Transverse colon (tissue), 4 donors: ENCODE data around the gene MRGPRG. TPM values are rescaled to one million over a fixed set of nuclear protein-coding genes. Genes with fewer than 3 reads are reported as not detected.

Experiments used
- DNase-seq: peaks from one replicate; pipeline ENCODE4 v3.0.0-alpha.2; 2019
- H3K27ac ChIP-seq, 4 donors: fragments of 200-600 bp; sonication (generic); 2 replicates each; pipeline ENCODE4 v1.5.1; 2016 to 2018; ENCODE audit warnings: inconsistent platforms in 4 of 4
- H3K27me3 ChIP-seq: fragments of 200-600 bp; sonication (generic); 2 replicates; pipeline ENCODE4 v1.5.1; 2017; ENCODE audit warnings: inconsistent platforms
- H3K36me3 ChIP-seq, 4 donors: fragments of 200-600 bp; sonication (generic); 2 replicates each; pipeline ENCODE4 v1.5.1; 2017 to 2019; ENCODE audit warnings: inconsistent platforms in 4 of 4
- H3K4me1 ChIP-seq, 4 donors: fragments of 200-600 bp; sonication (generic); 2 replicates each; pipeline ENCODE4 v1.5.1; 2017 to 2020; ENCODE audit warnings: inconsistent platforms in 4 of 4
- H3K4me3 ChIP-seq, 4 donors: fragments of 200-600 bp; sonication (generic); 1 replicate in 1 of 4; 2 replicates in 3 of 4; pipeline versions ENCODE4 v1.5.1 to v1.6.1; 2017 to 2019; ENCODE audit warnings: inconsistent platforms in 4 of 4
- H3K9me3 ChIP-seq, 2 donors: fragments of 200-600 bp; sonication (generic); 2 replicates each; pipeline ENCODE4 v1.5.1; 2017 to 2019; ENCODE audit warnings: inconsistent platforms in 2 of 2
- CTCF ChIP-seq, 5 experiments: fragments of 200-600 bp in 3 of 5; fragments of 450-650 bp in 2 of 5; sonication (generic) in 3 of 5; IDR thresholded peaks; 1 replicate in 2 of 5; 2 replicates in 3 of 5; pipeline ENCODE4 v1.5.1; 2016 to 2017; ENCODE audit warnings: antibody characterized with exemption in 5 of 5, inconsistent platforms in 3 of 5, mild to moderate bottlenecking in 2 of 5, moderate library complexity in 1 of 5
- EP300 ChIP-seq: sonication (generic); formaldehyde crosslinking; IDR thresholded peaks from one replicate; pipeline ENCODE4 v1.6.1; 2017; ENCODE audit warnings: antibody characterized with exemption, low read depth
- POLR2A ChIP-seq: fragments of 450-650 bp; IDR thresholded peaks from one replicate; pipeline ENCODE4 v1.6.1; 2016; ENCODE audit warnings: antibody characterized with exemption, mild to moderate bottlenecking, moderate library complexity
- POLR2AphosphoS5 ChIP-seq, 3 donors: sonication (generic); formaldehyde crosslinking; IDR thresholded peaks; one replicate each; pipeline ENCODE4 v1.6.1; 2016; ENCODE audit warnings: antibody characterized with exemption in 3 of 3
- WGBS, 2 donors: methylation state at CpG; one replicate each; pipeline ENCODE4 v1.1.5; 2018; ENCODE audit warnings: low coverage in 1 of 2; 5-methylcytosine and 5-hydroxymethylcytosine counted together
- in situ Hi-C, 4 donors: fragments of 200-750 bp; cut with MboI; loops; one replicate each; pipeline versions ENCODE4 v1.15.0 to v1.15.1; 2017; ENCODE audit warnings: low sequenced_read_pairs in 3 of 4, low pct_ligation_motif_present in 1 of 4, low pct_unique_long_range_greater_than_20kb in 1 of 4
- intact Hi-C: fragments of 100-400 bp; cut with DNase I; formaldehyde crosslinking; loops from one replicate; pipeline ENCODE4 v1.15.1; 2023; ENCODE audit warnings: low total_unique reads
- total RNA-seq, 4 donors: library from RNA; depleted of rRNA; stranded (reverse); fragments of >200 nt; gene quantifications; one replicate each; pipeline ENCODE4 v1.1.0, GENCODE V29; 2016

MRGPRG gene
- total RNA-seq, 4 donors from 2014 or later = not detected

- Histone ChIP-seq H3K27ac (no peak overlapping the region), H3K4me1 (peaks cover 0 to 13% (median 7%) of the 10 kb centered on the region in 4 donors), H3K27me3 (peaks cover 24% of the 10 kb centered on the region), H3K36me3 (no peaks in the 10 kb centered on the region), H3K4me3 (no peak overlapping the region), H3K9me3 (no peaks in the 10 kb centered on the region)
- WGBS, 2 donors = 85% methylated on average over 7 of the region's 8 CpGs; no CpG with 5 or more reads in 1 of the 2 donors
- in situ Hi-C loops = loop anchor here in 2 of 4 donors (25.0 kb wide), 2 partner anchors 95 to 170 kb away; no protein-coding TSS in a partner anchor
- no peak for DNase-seq
- intact Hi-C loops = no loop called here
- TF ChIP-seq CTCF (IDR thresholded peaks at IDR 0.05) (no peak), POLR2A (no peak), POLR2AphosphoS5 (IDR thresholded peaks at IDR 0.05) (no peak)
Observed at GRCh38 chr11:3207526-3208189, 11.0 kb downstream of the MRGPRG start.

- in situ Hi-C loops (loop anchor here in 2 of 4 donors (25.0 kb wide), 2 partner anchors 95 to 170 kb away; no protein-coding TSS in a partner anchor), intact Hi-C loops (no loop called here)
- Histone ChIP-seq H3K9me3 (no peaks in the 10 kb centered on the region), H3K27ac (no peak overlapping the region), H3K4me3 (no peak overlapping the region), H3K4me1 (peaks cover 0 to 13% (median 7%) of the 10 kb centered on the region in 4 donors), H3K36me3 (no peaks in the 10 kb centered on the region), H3K27me3 (peaks cover 32% of the 10 kb centered on the region)
- TF ChIP-seq EP300 = no peak
- no peak for TF ChIP-seq POLR2A
- no peak for TF ChIP-seq POLR2AphosphoS5 (IDR thresholded peaks at IDR 0.05)
- no peak for TF ChIP-seq CTCF (IDR thresholded peaks at IDR 0.05)
- DNase-seq = no peak
- 100% methylated on average over 1 of the region's 1 CpG for WGBS, 2 donors
Observed at GRCh38 chr11:3206922-3207204, 11.8 kb downstream of the MRGPRG start.

- Histone ChIP-seq H3K4me3 (no peak overlapping the region), H3K9me3 (no peaks in the 10 kb centered on the region), H3K27me3 (peaks cover 37% of the 10 kb centered on the region), H3K36me3 (no peaks in the 10 kb centered on the region), H3K4me1 (peaks cover 0 to 13% (median 7%) of the 10 kb centered on the region in 4 donors), H3K27ac (no peak overlapping the region)
- intact Hi-C loops (no loop called here), in situ Hi-C loops (loop anchor here in 2 of 4 donors (25.0 kb wide), 2 partner anchors 94 to 169 kb away; no protein-coding TSS in a partner anchor)
- no peak for TF ChIP-seq POLR2AphosphoS5 (IDR thresholded peaks at IDR 0.05)
- no peak for TF ChIP-seq CTCF (IDR thresholded peaks at IDR 0.05)
- no peak for TF ChIP-seq EP300
- TF ChIP-seq POLR2A = no peak
- WGBS, 2 donors = 87 to 94% methylated on average over 4 to 8 of the region's 8 CpGs
- DNase-seq = no peak
Observed at GRCh38 chr11:3206156-3206921, 12.3 kb downstream of the MRGPRG start.

GRCh38 chr11:3205261-3206155 is 13.1 kb downstream of the MRGPRG start:
- in situ Hi-C loops = loop anchor here in 2 of 4 donors (25.0 kb wide), 2 partner anchors 93 to 168 kb away; no protein-coding TSS in a partner anchor
- Histone ChIP-seq H3K4me1 (peaks cover 0 to 13% (median 7%) of the 10 kb centered on the region in 4 donors), H3K27ac (no peak overlapping the region), H3K27me3 (peaks cover 43% of the 10 kb centered on the region), H3K36me3 (no peaks in the 10 kb centered on the region), H3K9me3 (no peaks in the 10 kb centered on the region), H3K4me3 (no peak overlapping the region)
- TF ChIP-seq CTCF (IDR thresholded peaks at IDR 0.05) (no peak), POLR2A (no peak), POLR2AphosphoS5 (IDR thresholded peaks at IDR 0.05) (no peak)
- intact Hi-C loops = no loop called here
- no peak for DNase-seq
- WGBS, 2 donors = 17 to 53% methylated on average over 3 to 14 of the region's 16 CpGs
